DMS53 (cell line): ENCODE data around the gene YY1.
"Not testable (repeated sequence)": the region's sequence is repeated elsewhere in the genome, so short reads cannot be mapped to it uniquely, and the experiment has no call there.

Source experiments
- DNase-seq: peaks from one replicate; lab custom pipeline; 2025; lab: John Stamatoyannopoulos, UW

YY1 gene

DNA sequence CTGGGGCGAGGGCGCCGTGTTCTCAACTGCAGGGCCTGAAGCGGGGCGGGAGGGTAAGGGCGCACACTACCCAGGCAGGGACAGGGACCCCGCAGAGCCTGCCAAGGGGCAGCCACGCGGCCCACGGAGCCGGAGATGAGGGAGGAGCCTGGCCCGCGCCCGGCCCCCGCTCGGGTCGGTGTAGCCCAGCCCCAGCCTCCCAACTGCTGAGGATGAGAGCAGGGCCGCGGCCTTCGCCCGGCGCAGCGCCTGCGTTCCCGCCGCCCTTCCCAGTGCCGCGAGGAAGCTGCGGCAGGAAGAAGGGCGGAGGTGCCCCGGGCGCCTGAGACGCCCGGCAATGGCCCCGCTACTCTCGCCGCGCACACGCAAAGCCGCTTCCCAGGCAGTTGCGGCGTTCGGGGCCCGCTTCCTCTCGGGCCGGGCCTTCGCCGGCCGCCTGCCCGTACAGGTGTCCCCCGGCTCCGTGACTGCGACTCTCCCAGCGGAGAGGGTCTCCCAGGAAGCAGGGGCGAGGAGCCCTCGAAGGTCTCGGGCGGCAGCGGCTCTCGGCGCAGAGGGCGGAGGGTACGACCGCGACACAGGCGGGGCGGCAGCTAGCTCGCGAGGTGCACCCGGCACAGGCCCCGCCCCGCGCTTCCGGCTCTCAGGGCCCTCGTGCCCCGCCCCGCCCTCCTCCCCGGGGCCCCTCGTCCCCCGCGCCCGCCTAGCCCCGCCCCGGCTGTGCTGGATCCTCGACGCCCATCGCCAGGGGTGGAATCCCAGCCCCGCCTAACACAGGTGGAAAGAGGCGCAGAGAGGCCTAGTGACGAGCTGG lies 24.8 kb upstream of the YY1 start:
- DNase-seq = peak; percentile 97

DNA sequence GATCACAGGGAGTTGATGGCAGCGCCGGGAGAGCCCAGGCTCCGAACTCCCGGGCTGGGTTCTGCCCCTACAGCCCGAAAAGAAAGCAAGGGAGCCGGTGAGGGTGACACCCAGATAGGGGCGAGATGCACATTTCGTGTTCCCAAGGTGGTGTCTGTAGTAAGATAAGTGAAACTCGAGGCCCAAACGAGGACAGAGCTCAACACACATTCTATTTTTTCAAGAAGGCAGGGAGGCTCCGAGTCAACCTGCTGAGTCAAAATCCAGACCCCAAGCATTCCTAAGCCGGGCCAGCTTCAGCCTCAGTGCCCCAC lies 24.2 kb upstream of the YY1 start:
- DNase-seq = no peak

DNA sequence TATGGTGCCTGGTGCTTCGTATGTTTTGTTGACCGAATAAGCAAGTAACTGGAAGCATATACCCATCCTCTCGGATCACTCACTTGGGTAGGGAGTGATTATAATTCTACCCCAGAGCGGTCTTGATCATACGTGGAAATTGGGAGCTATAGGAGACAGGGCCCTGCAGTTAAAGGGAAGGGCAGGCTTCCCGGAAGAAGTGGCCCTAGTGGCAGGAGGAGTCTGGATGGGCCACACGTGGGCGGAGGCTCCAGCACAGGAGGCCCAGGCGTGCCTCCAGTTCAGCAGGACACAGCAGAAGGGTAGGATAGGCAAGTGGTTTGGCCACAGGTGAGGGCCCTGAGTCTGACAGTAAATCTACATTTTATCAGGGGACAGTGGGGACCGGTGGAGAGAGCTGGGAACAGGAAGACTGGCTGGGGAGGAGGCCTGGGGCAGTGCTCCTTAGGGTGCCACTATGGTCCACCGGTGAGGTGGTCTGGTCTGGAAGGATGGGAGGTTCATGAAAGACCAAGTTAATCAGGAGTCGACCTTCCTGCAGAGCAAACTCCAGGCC lies 23.5 kb upstream of the YY1 start:
- DNase-seq = no peak

DNA sequence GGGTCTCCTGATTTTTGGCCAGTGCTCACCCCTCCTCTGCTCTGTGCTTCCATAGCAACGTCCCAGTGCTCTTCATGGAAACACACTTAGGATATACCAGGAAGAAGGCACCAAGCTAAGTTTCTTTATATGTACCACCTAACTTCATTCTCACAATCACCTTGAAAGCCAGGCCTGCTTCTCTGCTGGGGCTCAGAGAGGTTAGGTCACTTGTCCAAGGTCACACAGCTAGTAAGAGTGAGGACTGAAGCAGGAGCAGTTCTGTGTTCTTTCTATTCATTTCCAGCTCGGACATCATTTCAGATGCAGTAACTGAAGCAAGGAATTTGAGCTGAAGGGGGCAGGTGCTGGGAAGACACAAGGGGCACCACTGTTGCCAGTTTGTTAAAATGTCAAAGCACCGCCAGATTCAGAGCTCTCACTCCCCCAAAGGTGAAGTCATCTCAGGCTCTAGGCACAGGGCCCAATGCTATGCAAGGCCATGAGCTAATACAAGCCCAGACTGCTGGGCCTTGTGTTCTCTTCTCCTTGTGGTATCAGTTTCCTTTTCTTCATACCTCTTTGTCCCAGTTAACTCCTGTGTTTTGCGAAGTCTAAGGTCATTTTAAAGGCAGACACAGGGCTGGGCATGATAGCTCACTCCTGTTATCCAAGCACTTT lies 19.7 kb upstream of the YY1 start:
- DNase-seq = no peak

DNA sequence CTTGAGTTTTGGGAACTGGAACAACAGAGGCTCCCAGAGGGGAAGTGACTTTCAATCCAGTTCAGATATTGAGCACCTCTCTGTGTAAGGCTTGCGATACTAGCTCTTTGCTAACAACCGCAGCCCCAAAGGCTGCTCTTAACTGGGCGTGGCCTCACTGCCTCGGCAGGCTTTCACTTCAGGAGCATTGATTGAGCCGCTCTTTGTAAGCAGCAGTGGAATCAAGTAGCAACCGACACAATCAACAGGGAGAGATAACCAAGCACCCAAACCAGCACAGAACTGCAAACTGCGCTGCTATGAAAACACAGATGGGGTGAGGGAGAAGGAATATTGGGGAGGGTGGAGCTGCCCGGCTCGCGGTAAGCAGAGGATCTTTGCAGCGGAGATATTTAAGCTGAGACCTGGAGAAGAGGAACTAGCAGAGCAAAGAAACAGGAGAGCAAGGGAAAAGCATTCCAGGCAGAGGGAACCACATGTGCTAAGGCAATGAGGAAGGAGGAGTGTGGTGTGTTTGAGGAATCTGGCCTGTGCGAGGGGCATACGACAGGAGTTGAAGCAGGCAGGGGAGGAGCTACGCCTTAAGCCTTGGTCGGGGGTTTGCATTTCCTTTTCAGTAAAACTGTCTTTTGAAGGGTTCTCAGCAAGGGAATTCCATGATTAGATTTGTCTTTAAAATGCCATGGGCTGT lies 17.3 kb upstream of the YY1 start:
- DNase-seq = peak; percentile 66

DNA sequence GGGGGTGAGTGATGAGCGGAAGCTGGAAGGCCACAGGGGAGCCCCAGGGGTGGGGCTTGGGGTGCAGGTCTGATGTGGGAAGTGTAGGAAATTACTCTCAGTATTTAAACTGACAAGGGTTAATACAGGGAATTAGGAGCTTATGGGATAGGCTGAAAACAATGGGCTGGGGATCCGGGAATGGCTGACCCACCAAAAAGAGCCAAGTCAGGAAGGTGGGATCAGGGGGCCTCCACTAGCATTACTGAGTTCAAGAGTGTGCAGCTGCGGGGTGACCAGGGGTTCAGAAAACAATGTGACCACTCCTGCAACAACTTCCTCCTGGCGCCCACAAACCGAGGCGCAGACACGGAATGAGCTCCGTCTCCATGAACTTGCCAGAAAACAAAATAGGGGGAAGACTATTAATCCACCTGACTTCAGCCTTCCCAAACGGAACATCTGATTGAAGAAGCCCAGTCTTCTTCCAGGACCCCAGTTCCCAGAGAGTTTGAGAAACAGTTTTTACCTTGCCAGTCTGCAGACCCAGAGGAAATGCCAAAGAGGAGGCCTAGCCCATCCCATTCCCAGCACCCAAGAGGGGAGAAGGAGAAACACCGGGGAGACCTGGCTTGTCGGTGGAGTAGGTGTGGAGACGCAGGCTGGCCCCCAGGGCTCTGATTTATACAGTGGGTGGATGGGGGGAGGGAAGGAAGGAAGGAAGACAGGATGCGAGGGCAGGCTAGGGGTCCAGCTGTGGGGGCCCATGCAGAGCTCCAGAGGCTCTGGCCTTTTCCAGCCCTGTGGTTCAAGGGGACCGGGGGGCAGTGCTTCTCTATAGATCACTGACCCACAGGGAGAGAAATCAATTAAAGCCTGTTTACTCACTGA lies 16.5 kb upstream of the YY1 start:
- DNase-seq = no peak

DNA sequence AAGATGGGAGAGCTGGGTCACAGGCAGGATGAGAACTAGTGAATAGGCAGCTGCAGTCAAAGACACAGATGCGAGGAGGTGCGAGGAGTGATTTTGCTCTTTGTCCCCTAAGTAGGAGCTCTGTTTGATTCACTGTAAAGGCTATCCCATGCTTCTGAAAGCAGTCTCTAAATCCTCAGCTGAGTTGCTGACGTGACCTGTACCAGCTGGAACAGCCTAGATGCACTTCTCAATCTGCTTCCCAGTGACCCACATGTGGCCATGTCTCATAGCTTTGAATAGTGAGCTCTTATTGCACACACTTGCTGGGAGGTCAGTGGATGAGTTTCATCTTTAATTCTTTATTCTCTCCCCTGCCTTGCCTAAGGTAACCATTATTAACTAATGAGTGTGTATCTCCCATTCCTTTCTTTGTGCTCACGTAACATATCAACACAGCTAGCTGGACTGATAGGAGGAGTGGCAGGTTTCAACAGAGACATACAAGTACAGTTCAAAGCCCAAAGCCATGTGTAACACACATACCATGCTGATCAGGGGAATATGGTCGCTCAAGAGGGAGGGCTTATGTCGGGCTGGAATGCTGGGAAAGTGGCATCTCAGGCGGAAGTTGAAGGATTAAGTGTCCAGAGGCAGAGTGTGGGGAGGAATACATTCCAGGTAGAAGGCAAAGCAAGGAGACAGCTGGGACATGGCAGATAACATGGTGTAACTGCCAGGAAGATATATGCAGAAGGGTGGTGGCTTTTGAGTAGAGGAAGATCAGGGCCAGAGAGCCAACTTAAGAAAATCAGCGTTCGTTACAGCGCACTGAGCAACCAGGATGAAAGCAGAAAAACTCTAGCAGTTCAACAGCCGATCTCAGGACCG lies 15.4 kb upstream of the YY1 start:
- DNase-seq = no peak

DNA sequence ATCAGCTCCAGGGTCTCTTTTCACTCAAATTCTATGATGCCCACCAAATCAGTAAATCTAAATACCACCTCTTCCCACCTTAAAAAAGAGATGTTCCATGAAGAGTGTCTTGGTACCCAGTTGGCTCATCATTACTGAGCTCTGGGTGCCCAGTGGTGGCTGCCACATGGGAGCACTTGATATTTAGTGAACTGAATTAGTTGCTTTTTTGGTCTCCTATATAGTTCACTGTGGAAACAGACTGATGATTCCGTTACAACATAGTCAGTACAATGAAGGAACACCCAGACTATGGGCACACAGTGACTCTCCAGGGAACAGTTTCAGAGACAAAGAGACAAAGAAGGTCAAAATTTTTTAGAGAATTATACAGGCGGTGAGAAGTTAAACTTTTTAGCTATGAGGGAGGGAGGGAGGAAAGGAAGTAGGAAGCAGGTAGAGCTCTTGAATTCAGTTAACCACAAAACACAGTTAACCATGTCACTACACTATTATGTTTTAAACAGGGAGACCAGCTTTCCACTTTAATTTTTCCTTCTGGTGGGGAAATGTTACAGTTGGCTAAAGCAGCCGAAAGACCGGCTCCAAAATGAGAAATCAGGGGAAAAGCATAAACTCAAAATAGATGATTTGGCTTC lies 14.6 kb upstream of the YY1 start:
- DNase-seq = no peak

DNA sequence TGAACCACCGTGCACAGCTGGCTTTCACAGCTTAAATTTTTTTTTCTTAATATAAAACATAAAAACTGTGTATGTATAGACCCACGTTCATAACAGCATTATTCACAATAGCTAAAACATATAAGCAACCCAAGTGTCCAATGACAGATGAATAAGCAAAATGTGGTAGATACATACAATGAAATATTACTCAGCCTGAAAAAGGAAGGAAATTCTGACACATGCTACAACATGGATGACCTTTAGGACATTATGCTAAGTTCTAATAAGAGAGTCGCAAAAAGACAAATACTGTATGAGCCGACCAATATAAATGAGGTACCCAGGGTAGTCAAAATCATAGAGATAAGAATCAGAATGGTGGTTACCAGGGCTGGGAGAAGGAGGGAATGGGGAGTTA lies 13.8 kb upstream of the YY1 start:
- DNase-seq = no peak

DNA sequence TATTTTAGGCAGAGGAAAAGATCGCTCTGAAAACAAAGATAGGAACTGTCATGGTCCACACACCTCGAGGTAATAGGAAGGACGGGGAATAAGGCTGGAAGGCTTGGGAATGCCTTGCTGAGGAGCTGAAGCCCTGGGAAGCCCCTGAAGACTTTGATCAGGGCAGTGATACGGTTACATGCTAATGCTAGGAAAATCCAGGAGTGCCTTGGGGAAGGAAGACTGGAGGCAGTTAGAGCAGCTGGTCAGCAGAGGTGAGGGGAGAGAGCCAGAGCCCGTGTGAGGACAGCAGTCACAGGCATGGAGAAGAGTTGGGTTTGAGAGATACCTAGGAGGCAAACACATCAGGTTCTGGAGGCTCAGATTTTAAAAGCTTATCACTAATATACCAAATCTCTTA lies 8.6 kb upstream of the YY1 start:
- DNase-seq = no peak

DNA sequence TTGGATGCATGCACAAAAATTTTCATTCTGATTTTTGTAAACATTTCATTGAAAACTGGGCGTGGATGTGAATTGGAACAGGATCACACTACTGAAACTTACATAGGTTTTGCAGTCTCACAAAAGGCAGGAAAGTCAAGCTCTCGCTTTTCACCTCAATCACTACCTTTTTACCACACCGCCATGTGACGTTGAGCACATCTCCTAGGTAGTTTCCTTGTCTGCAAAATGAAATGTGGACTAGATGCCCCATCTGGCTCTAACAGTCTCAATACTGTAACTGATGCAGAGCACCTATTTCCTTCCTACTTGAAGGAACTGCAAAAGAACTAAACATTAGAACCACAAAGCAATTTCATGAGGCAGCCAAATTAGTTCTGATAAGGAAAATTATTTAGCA lies 4.4 kb upstream of the YY1 start:
- DNase-seq = no peak

DNA sequence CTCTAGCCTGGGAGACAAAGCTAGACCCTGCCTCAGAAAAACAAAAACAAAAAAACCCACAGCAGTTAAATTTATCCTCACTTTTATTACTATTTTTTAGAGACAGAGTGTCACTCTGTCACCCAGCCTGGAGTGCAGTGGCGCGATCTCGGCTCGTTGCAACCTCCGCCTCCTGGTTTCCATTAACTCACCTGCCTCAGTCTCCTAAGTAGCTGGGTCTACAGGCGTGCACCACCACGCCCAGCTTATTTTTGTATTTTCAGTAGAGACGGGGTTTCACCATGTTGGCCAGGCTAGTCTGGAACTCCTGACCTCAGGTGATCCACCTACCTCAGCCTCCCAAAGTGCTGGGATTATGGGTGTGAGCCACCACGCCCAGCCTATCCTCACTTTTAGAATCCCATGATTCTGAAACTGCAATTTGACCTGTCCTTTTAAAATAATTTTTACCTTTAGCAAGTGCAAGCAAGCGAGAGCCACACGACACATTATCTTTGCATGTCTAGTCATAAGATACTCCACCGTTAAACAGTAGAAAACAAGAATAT lies 2.6 kb upstream of the YY1 start:
- DNase-seq = not testable (repeated sequence)

DNA sequence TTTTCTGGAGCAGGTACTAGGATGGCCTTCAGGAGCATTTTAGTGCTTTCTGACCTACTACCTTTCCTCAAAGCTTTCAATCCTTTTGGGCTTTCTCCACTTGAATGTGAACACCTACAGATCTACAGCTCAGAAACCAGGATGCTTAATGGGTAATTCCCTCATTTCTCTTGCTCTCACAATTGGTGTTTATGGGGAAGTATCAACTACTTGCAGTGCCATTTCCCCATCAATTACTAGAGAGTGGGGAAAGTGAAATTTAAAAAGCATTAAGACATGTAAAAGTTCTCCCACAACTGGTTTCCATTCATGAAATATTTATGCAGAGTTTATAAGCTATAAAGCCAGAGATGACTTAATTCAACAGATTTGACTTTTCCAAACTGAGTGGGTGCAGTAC lies 2.1 kb upstream of the YY1 start:
- DNase-seq = no peak

DNA sequence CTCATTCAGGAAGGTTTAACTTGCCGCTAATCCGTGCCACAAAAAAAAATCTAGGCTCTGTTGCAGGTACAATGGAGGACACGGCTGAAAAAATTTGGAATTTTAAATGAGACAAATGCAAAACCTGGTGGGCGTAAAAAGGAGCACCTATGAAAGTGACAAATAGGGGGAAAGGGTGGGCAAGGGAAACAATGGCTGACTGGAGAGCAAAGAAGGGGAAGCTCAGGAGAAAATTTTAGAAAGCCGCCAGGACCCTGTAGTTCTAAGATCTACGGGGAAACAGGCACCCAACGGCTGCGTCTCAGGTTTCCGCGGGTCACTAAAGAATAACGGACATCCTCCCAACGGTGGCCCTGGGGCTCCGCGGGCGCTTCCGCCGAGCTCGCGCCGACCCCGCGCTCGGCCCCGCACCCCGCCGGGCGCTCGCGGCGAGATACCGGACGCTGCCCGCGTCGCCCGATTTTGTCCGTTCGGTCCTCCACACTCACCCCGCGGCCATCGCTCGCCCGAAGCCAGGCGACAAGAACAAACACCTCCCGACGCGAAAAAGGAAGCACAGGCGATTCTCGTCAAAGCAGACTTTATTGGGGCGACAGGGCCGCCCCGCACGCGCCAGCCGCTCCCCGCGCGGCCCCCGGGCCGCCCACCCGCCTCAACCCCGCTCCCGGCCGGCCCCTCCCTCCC lies 1.1 kb upstream of the YY1 start:
- DNase-seq = peak; percentile 70

DNA sequence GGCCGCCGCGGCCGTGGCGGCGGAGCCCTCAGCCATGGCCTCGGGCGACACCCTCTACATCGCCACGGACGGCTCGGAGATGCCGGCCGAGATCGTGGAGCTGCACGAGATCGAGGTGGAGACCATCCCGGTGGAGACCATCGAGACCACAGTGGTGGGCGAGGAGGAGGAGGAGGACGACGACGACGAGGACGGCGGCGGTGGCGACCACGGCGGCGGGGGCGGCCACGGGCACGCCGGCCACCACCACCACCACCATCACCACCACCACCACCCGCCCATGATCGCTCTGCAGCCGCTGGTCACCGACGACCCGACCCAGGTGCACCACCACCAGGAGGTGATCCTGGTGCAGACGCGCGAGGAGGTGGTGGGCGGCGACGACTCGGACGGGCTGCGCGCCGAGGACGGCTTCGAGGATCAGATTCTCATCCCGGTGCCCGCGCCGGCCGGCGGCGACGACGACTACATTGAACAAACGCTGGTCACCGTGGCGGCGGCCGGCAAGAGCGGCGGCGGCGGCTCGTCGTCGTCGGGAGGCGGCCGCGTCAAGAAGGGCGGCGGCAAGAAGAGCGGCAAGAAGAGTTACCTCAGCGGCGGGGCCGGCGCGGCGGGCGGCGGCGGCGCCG lies 381 bp downstream of the YY1 start:
- peak; percentile 45 for DNase-seq

DNA sequence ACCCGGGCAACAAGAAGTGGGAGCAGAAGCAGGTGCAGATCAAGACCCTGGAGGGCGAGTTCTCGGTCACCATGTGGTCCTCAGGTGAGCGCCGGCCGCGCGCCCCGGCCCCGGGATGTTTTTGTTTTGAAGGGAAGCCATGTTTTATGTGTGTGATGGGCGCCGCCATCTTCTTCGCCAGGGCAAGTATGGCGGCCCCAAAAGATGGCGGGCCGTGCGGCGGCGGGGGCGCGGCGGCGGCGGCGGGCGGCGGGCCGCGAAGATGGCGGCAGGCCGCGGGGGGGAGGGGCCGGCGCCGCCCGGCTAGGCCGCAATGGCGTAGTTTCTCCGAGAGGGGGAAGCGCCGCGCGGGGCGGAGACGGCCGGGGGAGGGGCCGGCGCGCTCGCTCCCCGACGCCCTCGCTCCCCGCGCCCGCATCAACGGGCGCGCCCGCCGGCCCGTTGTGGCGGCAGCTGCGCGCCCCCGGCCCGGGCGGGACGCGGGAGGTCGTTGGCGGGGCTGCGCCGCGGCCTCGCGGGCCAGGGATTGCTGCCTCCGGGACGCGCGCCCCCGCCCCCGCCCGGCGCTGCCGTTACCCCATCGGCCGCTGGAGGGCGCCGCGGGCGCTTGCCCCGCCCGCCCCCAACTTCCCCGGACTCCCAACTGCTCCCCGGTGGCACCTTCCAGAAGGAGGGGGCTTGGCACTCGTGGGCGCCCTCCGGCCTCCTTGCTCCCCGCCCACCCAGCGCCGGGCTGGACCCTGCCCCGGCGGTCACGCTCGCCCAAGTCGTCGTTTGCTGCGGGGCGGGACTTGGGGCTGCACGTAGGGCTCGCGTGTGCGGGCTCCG lies 1.1 kb downstream of the YY1 start:
- DNase-seq = peak; percentile 88

DNA sequence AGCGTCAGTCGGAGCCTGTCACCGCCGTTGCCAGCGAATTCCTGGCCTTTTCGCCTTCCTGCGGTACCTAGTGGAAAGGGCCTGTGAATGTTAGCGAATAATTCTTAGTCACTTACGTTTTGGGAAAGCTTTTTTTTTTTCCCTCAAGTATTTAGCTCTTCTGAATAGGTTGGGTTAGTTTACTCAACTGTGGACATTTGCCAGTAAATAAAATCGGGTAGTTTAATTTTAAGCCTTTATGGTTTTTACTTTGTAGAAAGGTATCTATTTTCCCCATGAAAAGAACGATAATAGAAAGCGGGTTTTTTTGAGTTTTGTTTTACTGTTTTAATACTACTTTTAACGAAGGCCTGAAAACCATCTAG lies 1.7 kb downstream of the YY1 start:
- no peak for DNase-seq

DNA sequence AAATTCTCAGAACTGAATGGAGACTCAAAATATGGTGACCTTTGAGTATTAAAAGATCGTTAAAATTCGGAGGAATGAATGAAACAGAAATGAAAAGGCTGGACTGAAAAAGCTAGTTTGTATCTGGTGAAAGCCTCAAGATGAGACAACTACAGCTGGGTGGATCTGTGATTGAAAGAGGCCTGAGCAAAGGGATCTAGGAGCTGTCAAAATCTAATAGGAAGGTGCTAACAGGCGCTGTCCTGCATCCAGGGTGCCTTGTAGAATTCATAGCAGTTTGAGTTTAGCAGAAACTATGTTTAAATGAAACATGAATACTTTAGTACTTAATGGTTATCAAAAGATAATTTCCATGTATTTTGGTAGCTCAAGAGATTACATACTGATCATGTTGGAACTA lies 2.3 kb downstream of the YY1 start:
- no peak for DNase-seq
